Measurements from ENCODE around the gene SF3A1.

Gene SF3A1

DNA sequence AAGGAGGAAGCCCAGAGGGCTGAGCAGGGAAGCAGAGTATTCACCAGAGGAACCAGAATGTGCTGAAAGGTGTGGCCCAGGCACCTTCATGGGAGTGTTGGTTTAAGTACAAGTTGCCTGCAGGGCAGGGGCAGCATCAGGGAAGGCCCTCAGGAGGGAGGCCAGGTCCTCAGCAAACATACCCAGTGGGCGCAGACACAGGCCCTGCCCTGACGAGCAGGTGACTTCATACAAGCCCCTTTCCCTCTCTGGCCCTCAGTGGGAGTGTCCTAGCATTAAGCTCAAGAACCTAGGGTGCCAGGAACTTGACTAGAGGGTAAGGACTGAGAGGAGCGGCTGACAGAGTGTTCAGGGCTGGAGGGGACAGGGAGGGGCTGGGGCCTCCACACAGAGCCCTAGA, 59.9 kb downstream of the SF3A1 start:
- no peak overlapping the region for H3K4me3 ChIP-seq (replicated peaks; ENCODE audit: insufficient read depth, low read length)
- H3K27ac ChIP-seq (replicated peaks), result no peak overlapping the region
- TF ChIP-seq GABPA (IDR thresholded peaks at IDR 0.05; ENCODE audit: low read depth), result no peak
- TF ChIP-seq, protein P1, sequence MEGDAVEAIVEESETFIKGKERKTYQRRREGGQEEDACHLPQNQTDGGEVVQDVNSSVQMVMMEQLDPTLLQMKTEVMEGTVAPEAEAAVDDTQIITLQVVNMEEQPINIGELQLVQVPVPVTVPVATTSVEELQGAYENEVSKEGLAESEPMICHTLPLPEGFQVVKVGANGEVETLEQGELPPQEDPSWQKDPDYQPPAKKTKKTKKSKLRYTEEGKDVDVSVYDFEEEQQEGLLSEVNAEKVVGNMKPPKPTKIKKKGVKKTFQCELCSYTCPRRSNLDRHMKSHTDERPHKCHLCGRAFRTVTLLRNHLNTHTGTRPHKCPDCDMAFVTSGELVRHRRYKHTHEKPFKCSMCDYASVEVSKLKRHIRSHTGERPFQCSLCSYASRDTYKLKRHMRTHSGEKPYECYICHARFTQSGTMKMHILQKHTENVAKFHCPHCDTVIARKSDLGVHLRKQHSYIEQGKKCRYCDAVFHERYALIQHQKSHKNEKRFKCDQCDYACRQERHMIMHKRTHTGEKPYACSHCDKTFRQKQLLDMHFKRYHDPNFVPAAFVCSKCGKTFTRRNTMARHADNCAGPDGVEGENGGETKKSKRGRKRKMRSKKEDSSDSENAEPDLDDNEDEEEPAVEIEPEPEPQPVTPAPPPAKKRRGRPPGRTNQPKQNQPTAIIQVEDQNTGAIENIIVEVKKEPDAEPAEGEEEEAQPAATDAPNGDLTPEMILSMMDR (IDR thresholded peaks at IDR 0.05; ENCODE audit: insufficient read depth, low read length), result no peak
- no peak for TF ChIP-seq POLR2AphosphoS5 (IDR thresholded peaks at IDR 0.05; ENCODE audit: low read depth)
- TF ChIP-seq, protein P2, sequence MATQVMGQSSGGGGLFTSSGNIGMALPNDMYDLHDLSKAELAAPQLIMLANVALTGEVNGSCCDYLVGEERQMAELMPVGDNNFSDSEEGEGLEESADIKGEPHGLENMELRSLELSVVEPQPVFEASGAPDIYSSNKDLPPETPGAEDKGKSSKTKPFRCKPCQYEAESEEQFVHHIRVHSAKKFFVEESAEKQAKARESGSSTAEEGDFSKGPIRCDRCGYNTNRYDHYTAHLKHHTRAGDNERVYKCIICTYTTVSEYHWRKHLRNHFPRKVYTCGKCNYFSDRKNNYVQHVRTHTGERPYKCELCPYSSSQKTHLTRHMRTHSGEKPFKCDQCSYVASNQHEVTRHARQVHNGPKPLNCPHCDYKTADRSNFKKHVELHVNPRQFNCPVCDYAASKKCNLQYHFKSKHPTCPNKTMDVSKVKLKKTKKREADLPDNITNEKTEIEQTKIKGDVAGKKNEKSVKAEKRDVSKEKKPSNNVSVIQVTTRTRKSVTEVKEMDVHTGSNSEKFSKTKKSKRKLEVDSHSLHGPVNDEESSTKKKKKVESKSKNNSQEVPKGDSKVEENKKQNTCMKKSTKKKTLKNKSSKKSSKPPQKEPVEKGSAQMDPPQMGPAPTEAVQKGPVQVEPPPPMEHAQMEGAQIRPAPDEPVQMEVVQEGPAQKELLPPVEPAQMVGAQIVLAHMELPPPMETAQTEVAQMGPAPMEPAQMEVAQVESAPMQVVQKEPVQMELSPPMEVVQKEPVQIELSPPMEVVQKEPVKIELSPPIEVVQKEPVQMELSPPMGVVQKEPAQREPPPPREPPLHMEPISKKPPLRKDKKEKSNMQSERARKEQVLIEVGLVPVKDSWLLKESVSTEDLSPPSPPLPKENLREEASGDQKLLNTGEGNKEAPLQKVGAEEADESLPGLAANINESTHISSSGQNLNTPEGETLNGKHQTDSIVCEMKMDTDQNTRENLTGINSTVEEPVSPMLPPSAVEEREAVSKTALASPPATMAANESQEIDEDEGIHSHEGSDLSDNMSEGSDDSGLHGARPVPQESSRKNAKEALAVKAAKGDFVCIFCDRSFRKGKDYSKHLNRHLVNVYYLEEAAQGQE (IDR thresholded peaks at IDR 0.05; ENCODE audit: insufficient replicate concordance, low read depth), result no peak
- DNase-seq (ENCODE audit: low read depth in 1 of 2, low spot score in 1 of 2), result no peak
- H3K27me3 ChIP-seq (ENCODE audit: insufficient read depth, poor library complexity, severe bottlenecking), result no peaks in the 10 kb centered on the region

DNA sequence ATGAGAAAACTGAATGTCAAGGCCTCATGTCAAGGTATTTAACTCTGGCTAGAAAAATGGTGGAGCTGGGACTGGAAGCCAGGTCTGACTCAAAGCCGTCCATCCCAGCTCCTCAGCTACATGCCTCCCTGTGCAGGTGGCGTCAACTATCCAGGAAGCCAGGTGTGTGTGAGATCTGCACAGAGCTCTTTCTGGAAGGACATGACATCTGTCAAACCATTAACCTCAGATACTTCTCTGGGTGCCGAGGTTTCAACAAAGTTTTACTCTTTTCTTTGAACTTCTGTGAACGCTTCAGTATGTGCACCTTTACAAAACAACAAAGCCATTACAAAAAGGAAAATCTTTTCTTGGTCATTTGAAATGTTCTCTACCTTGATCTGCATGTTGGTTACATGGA, 60.4 kb downstream of the SF3A1 start:
- no peak for DNase-seq (ENCODE audit: low read depth in 1 of 2, low spot score in 1 of 2)
- TF ChIP-seq SPI1 (IDR thresholded peaks at IDR 0.05; ENCODE audit: borderline replicate concordance, low read depth) (no peak), POLR2AphosphoS5 (IDR thresholded peaks at IDR 0.05; ENCODE audit: low read depth) (no peak), GABPA (IDR thresholded peaks at IDR 0.05; ENCODE audit: low read depth) (no peak)
- TF ChIP-seq, protein P1 (IDR thresholded peaks at IDR 0.05; ENCODE audit: insufficient read depth, low read length), result no peak
- TF ChIP-seq, protein P2 (IDR thresholded peaks at IDR 0.05; ENCODE audit: insufficient replicate concordance, low read depth), result no peak
- Histone ChIP-seq H3K27ac (replicated peaks) (no peak overlapping the region), H3K4me3 (replicated peaks; ENCODE audit: insufficient read depth, low read length) (no peak overlapping the region), H3K27me3 (ENCODE audit: insufficient read depth, poor library complexity, severe bottlenecking) (no peaks in the 10 kb centered on the region)

DNA sequence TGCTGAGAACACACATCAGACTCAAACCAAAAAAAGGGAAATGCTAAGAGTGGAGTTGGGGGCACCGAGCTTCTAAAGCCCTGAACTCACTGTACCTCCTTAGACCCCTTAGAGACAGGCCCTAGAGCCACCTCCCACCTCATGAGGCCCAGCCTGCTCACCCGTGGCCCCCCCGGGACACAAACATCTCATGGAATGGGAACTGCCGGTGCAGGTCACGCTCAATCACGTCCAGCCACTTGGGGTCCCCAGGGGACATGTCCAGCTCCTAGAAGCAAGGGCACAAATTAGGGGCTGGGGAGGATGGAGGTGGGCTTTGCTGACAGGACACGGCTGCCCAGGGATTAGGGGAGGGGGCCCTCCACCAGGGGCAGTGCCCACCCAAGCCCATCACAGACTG, 61.1 kb downstream of the SF3A1 start:
- Histone ChIP-seq H3K27ac (replicated peaks) (no peak overlapping the region), H3K27me3 (ENCODE audit: insufficient read depth, poor library complexity, severe bottlenecking) (no peaks in the 10 kb centered on the region), H3K4me3 (replicated peaks; ENCODE audit: insufficient read depth, low read length) (no peak overlapping the region)
- no peak for DNase-seq (ENCODE audit: low read depth in 1 of 2, low spot score in 1 of 2)
- TF ChIP-seq, protein P1 (IDR thresholded peaks at IDR 0.05; ENCODE audit: insufficient read depth, low read length), result no peak
- no peak for TF ChIP-seq GABPA (IDR thresholded peaks at IDR 0.05; ENCODE audit: low read depth)
- TF ChIP-seq, protein P2 (IDR thresholded peaks at IDR 0.05; ENCODE audit: insufficient replicate concordance, low read depth), result no peak
- no peak; the same call in 1 of the 2 replicates for TF ChIP-seq SPI1 (IDR thresholded peaks at IDR 0.05; ENCODE audit: borderline replicate concordance, low read depth)
- no peak for TF ChIP-seq POLR2AphosphoS5 (IDR thresholded peaks at IDR 0.05; ENCODE audit: low read depth)

Measured in HL-60 (cell line).